ENCODE data around the gene RNF212.
A peak's percentile ranks its signal among the peaks of the same experiment; 100 is the strongest.

The RNF212 gene

DNA sequence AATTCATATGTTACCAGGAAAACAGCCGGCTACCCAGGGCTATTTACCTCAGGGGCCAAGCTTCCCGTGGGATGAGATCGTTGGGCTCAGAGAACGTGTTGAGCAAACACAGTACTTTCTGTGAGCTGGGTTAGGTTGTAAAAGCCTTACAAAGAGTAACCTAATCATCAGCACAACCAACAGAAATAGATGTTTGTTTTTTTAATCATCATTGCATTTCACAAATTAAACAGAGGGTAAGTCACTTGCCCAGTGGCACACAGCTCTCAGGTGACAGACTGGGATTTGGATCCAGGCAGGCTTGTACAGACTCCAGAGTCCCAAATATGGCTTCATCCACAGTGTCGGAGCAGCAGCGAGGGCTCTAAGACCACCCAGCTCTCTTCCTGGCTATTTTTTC is 38.9 kb upstream of the RNF212 start:
- peak overlapping the region; percentile 100 for H3K27ac ChIP-seq
- TF ChIP-seq, protein P1, sequence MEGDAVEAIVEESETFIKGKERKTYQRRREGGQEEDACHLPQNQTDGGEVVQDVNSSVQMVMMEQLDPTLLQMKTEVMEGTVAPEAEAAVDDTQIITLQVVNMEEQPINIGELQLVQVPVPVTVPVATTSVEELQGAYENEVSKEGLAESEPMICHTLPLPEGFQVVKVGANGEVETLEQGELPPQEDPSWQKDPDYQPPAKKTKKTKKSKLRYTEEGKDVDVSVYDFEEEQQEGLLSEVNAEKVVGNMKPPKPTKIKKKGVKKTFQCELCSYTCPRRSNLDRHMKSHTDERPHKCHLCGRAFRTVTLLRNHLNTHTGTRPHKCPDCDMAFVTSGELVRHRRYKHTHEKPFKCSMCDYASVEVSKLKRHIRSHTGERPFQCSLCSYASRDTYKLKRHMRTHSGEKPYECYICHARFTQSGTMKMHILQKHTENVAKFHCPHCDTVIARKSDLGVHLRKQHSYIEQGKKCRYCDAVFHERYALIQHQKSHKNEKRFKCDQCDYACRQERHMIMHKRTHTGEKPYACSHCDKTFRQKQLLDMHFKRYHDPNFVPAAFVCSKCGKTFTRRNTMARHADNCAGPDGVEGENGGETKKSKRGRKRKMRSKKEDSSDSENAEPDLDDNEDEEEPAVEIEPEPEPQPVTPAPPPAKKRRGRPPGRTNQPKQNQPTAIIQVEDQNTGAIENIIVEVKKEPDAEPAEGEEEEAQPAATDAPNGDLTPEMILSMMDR (conservative IDR thresholded peaks at IDR 0.05), result no peak

DNA sequence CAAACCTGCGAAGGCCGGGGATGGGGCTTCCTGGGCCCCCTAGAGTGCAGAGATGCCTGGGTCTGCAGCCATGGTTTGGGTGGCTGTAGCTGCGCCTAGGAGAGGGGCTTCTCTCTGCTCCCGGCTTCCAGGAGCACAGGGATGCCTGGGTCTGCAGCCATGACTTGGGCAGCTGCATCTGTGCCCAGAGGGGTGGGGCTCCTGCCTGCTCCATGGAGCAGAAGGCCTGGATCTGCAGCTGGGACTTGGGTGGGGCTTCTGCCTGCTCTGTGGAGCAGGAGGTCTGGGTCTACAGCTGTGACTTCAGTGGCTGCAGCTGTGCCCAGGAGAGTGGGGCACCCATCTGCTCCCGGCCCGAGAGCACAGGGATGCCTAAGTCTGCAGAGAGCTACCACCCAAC is 38.2 kb upstream of the RNF212 start:
- TF ChIP-seq, protein P1 (conservative IDR thresholded peaks at IDR 0.05), result no peak
- peak overlapping the region; percentile 100 for H3K27ac ChIP-seq

DNA sequence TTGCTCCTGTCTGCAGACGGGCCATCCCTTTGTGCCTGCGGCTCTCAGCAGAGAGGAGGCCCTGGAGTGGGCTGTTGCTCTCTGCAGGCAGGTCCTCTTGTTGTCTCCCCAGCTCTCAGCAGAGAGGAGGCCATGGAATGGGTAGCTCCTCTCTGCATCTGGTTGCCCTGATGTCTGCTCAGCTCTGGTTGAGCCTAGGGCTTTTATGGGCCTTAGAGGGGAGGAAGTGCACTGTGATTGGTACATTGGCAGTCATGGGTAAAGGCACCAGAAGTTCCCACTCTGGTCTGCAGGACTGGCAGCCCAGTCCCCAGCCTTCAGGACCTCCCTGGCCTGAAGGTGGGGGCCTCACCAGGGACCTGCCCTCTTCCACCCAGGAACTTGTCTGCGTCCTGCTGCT is 37.5 kb upstream of the RNF212 start:
- TF ChIP-seq, protein P1 (conservative IDR thresholded peaks at IDR 0.05), result no peak
- H3K27ac ChIP-seq, result peak overlapping the region; percentile 100

DNA sequence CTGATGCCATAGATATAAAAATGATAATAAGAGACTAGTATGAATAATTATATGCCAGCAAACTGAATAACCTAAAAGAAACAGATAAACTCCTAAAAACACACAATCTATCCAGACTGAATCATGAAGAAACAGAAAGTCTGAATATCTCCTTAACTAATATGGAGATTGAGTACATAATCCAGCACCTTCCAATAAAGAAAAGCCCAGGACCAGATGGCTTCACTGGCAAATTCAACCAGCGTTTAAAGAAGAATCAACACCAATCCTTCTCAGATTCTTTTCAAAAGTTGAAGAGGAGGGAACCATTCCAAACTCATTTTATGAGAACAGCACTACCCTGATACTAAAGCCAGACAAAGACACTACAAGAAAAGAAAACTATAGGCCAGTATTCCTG is 26.5 kb upstream of the RNF212 start:
- 0 out of 2 replicates have a peak overlapping the region, but pooled peaks have one; percentile 8 for H3K27ac ChIP-seq
- TF ChIP-seq, protein P1 (conservative IDR thresholded peaks at IDR 0.05), result no peak

DNA sequence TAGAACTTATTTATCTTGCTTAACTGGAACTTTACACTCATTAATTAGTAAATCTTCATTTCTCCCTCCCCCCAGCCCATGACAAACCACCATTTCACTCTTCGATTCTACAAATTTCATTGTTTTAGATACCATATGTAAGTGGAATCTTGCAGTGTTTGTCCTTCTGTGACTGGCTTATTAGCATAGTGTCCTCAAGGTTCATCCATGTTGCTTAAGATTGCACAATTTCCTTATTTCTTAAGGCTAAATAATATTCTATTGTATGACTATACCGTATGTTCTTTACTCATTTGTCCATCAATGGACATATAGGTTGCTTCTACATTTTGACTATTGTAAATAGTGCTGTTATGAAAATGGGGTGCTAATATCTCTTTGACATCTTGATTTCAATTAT is 24.5 kb upstream of the RNF212 start:
- peak overlapping the region; percentile 58; the same call in 1 of the 2 replicates for H3K27ac ChIP-seq
- TF ChIP-seq, protein P1 (conservative IDR thresholded peaks at IDR 0.05), result no peak

DNA sequence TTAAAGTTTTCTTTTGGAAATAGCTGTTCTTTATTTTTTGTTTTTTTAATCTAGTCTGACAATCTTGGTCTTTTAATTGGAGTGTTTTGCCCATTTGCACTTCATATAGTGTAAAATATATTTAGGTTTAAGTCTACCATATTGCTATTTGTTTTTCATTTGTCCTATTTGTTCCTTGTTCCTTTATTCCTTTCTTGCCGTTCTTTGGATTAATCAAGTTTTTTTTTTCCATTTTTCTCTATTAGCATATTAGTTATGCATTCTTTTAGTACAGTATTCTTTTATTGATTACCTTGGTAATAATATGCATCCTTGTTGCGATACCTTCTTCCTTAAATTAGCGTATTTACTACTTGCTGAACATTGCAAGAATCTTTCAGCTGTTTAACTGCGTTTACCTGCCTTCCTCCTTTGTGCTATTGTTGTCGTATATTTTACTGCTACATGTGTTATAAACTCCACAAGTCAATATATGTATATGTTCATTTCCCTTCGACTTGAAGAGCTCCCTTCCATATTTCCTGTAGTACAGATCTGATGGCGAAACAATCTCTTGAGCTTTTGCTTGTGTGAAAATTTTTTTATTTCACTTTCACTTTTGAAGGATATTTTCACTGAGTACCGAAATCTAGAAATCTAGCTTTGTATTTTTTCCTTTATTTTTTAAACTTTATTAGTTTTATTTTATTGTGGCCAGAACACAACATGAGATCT is 23.9 kb upstream of the RNF212 start:
- TF ChIP-seq, protein P1 (conservative IDR thresholded peaks at IDR 0.05), result no peak
- peak overlapping the region; percentile 58; the same call in 1 of the 2 replicates for H3K27ac ChIP-seq

DNA sequence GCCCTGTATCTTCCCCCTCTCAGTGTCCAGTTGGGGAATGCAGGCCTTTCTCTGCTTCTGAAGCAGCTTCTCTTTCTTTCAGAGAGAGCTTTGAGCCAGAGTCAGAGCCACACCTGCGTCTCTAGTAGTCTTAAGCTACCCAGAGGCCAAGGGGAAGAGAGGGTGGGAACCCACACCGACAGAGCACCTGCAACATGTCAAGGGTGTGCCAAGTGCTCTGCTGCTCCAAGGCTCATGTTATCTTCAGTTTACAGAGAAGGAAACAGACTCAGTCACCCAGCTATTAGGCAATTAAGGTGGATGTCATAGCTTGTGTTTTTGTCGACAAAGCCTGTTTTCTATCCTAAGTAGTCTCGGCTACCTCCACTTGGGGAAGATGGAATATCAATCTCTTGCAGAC is 22.7 kb upstream of the RNF212 start:
- TF ChIP-seq, protein P1 (conservative IDR thresholded peaks at IDR 0.05), result no peak
- peak overlapping the region; percentile 58 for H3K27ac ChIP-seq

Data from VCaP (cell line).